HepG2 (cell line): ENCODE results near the gene BST1. TPM values are rescaled to one million over a fixed set of nuclear protein-coding genes. Genes with fewer than 3 reads are reported as not detected.

Source experiments
- polyA plus RNA-seq, 8 experiments: library from polyadenylated mRNA; depleted of rRNA in 3 of 8; stranded (reverse) in 7 of 8; unstranded in 1 of 8; fragments of >200 nt; fragmentation: Illumina TruSeq in 4 of 8; extraction: Trizol in 4 of 8; gene quantifications; 2 replicates each; pipeline versions ENCODE4 v1.2.1 to v1.2.3, GENCODE V29; 2011 to 2016; ENCODE audit warnings: low read depth in 4 of 8, missing spikeins in 1 of 8, mixed read lengths in 1 of 8; ENCODE audit not compliant: insufficient read depth in 1 of 8
- total RNA-seq, 5 experiments: library from RNA; depleted of rRNA; stranded (reverse); fragments of >200 nt; fragmentation: Illumina TruSeq; extraction: Trizol; gene quantifications; 2 replicates each; pipeline ENCODE4 v1.2.3, GENCODE V29; 2016; ENCODE audit warnings: low read depth in 1 of 5

BST1 gene
- total and polyA plus RNA-seq, 2 of the 13 experiments (the other 11 are each of a cell fraction or from before 2014, with no cell fraction given), result 0.09 to 0.49 TPM

Other genes with a start within 250 kb of the BST1 start
- 6.5 and 7.2 TPM in 2 replicates for gene CC2D2A, start 233.2 kb upstream of the BST1 start, total RNA-seq (2016; rRNA removed; fragmentation: Illumina TruSeq; extraction: Trizol)
- 2.4 and 4.2 TPM in 2 replicates for gene CC2D2A, start 233.2 kb upstream of the BST1 start, polyA plus RNA-seq (2011; rRNA removed)
- 45.3 and 53.4 TPM in 2 replicates for gene FBXL5, start 47.7 kb upstream of the BST1 start, total RNA-seq (2016; rRNA removed; fragmentation: Illumina TruSeq; extraction: Trizol)
- gene FBXL5, start 47.7 kb upstream of the BST1 start, polyA plus RNA-seq (2011; rRNA removed), result 17.4 TPM in 2 replicates
- gene FAM200B, start 21.2 kb upstream of the BST1 start, total RNA-seq (2016; rRNA removed; fragmentation: Illumina TruSeq; extraction: Trizol), result 41.8 and 48.4 TPM in 2 replicates
- gene FAM200B, start 21.2 kb upstream of the BST1 start, polyA plus RNA-seq (2011; rRNA removed), result 24.4 and 25.6 TPM in 2 replicates
- not detected in 2 replicates for gene CD38, start 75.3 kb downstream of the BST1 start, total RNA-seq (2016; rRNA removed; fragmentation: Illumina TruSeq; extraction: Trizol)
- not detected in 2 replicates for gene CD38, start 75.3 kb downstream of the BST1 start, polyA plus RNA-seq (2011; rRNA removed)
- gene FGFBP1, start 235.7 kb downstream of the BST1 start, total RNA-seq (2016; rRNA removed; fragmentation: Illumina TruSeq; extraction: Trizol), result not detected in 2 replicates
- gene FGFBP1, start 235.7 kb downstream of the BST1 start, polyA plus RNA-seq (2011; rRNA removed), result not detected in 2 replicates